Keratinocyte (primary cell): ENCODE results near the gene GPX7.

Experiments used
- CTCF ChIP-seq, 3 experiments: IDR thresholded peaks in 1 of 3; conservative IDR thresholded peaks in 1 of 3; optimal IDR thresholded peaks in 1 of 3; 2 replicates in 2 of 3; 3 replicates in 1 of 3; pipeline versions ENCODE3 to v1.5.1; 2011; ENCODE audit warnings: low read length in 3 of 3, mild to moderate bottlenecking in 3 of 3, moderate library complexity in 2 of 3, control low read depth in 1 of 3, inconsistent platforms in 1 of 3; ENCODE audit not compliant: insufficient read depth in 2 of 3; ENCODE audit errors: extremely low read depth in 1 of 3
- EZH2 ChIP-seq: IDR thresholded peaks from one replicate; pipeline ENCODE4 v1.6.1; 2012; ENCODE audit warnings: inconsistent platforms, mild to moderate bottlenecking, low read length, moderate library complexity

- TF ChIP-seq CTCF (optimal IDR thresholded peaks at IDR 0.05 in 1 of 3, IDR thresholded peaks at IDR 0.05 in 1 of 3, conservative IDR thresholded peaks at IDR 0.05 in 1 of 3; ENCODE audit: extremely low read depth in 1 of 3, insufficient read depth in 2 of 3, low read length in 3 of 3) (no peak), EZH2 (no peak)
Measured at GRCh38 chr1:52654063-52654462, 51.9 kb downstream of the GPX7 start.
